Omental fat pad (tissue), 4 donors: ENCODE measurements around the gene SMTNL2. TPM values are rescaled to one million over a fixed set of nuclear protein-coding genes. Genes with fewer than 3 reads are reported as not detected.
A peak's percentile ranks its signal among the peaks of the same experiment; 100 is the strongest.

Experiments
- ATAC-seq: fragments of 150-250 bp; one replicate; pipeline ENCODE4 v1.9.1; 2016; ENCODE audit warnings: mild to moderate bottlenecking, moderate library complexity; ENCODE audit not compliant: low FRiP score
- DNase-seq: peaks from one replicate; pipeline ENCODE4 v3.0.0-alpha.2; 2019; ENCODE audit warnings: low spot score
- total RNA-seq, 4 donors: library from RNA; depleted of rRNA; stranded (reverse); fragments of >200 nt; gene quantifications; one replicate each; pipeline ENCODE4 v1.1.0, GENCODE V29; 2016
- TF ChIP-seq, protein P1 (sequence below), 3 donors: fragments of 450-650 bp; IDR thresholded peaks; one replicate each; pipeline ENCODE4 v1.5.1; 2016 to 2017; ENCODE audit warnings: antibody characterized with exemption in 3 of 3, mild to moderate bottlenecking in 3 of 3, moderate library complexity in 2 of 3

Gene SMTNL2
- total RNA-seq, 4 donors from 2014 or later, result 2.8 to 14.2 (median 8.4) TPM

DNA sequence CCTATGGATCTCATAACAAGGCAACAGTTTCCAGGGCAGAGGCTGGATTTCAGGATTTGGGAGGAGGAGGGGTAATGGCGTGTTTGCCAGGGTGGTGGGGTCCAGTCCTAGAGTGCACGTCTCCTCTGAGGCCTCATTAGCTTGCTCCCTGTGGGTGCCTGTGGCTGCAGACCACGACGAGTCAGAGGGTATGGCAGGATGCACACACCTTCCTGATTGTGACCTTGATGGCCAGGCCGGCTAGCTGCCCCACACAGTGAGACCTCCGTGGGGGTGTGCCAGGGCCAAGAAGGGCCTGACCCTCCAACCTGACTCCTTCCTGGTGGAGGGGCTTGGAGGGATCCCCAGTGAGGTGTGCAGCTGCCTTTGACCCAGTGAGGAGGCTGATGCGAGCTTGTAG lies 4.0 kb upstream of the SMTNL2 start:
- DNase-seq (no peak), ATAC-seq (no peak)
- TF ChIP-seq, protein P1, sequence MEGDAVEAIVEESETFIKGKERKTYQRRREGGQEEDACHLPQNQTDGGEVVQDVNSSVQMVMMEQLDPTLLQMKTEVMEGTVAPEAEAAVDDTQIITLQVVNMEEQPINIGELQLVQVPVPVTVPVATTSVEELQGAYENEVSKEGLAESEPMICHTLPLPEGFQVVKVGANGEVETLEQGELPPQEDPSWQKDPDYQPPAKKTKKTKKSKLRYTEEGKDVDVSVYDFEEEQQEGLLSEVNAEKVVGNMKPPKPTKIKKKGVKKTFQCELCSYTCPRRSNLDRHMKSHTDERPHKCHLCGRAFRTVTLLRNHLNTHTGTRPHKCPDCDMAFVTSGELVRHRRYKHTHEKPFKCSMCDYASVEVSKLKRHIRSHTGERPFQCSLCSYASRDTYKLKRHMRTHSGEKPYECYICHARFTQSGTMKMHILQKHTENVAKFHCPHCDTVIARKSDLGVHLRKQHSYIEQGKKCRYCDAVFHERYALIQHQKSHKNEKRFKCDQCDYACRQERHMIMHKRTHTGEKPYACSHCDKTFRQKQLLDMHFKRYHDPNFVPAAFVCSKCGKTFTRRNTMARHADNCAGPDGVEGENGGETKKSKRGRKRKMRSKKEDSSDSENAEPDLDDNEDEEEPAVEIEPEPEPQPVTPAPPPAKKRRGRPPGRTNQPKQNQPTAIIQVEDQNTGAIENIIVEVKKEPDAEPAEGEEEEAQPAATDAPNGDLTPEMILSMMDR (IDR thresholded peaks at IDR 0.05), result no peak

DNA sequence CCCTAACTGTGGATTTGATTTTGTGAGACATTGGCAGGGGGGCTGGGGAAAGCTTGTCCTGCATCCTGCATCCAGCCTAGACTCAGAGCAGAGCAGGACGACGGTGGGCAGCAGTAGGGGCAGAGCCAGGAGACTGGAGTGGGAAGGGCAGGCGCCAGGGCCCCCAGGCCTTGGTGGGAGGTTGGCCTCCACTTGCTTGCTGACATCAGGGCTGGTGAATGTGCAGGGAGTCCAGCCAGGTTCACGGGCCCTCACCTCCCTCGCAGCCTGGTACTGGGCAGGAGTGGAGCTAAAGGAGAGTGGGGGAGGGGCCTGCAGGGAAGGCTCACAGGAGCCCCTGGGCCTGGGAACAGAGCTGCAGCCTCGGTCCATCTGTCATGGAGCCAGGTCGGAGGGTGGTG lies 2.2 kb upstream of the SMTNL2 start:
- no peak for DNase-seq
- ATAC-seq, result peak; percentile 46
- TF ChIP-seq, protein P1 (IDR thresholded peaks at IDR 0.05), result no peak

DNA sequence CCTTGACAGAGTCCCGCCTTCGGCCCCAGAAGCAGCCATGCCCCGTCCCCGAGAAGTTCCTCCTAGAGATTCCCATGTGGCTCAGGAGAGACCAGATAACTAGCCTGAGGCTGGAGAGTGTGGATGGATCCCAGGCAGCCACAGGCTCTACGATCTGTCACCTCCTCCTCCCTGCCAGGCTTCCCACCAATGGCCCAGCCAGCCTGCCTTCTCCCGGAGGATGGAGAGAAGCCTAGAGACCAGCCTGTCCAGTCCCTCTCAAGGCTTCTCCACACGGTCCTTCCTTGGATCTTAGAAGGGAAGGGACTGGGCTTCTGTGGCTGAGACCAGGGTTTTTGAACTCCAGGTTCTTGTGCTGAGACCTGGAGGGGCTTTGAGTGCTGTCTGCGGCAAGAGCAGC lies 1.6 kb upstream of the SMTNL2 start:
- no peak for ATAC-seq
- TF ChIP-seq, protein P1 (IDR thresholded peaks at IDR 0.05), result no peak
- DNase-seq, result no peak

DNA sequence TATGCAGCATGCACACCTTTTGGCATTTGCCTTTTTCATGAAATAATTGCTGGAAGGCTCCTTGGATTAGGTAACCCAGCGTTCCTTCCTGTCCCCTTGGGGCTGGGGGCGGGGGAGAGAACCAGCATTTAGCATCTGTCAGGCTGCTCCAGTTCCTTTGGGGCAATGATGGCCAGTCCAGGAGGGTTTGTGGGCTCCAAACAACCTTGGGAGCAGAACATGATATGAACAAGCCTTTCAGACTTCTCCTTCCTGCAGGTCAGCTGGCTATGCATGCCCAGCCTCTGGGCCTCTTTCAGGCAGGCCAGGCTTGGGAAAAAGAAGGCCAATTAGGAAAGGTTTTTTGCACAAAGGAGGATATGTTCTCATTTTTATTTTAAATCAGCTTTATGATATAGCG lies 1.1 kb upstream of the SMTNL2 start:
- DNase-seq (no peak), ATAC-seq (no peak)
- TF ChIP-seq, protein P1 (IDR thresholded peaks at IDR 0.05), result no peak

DNA sequence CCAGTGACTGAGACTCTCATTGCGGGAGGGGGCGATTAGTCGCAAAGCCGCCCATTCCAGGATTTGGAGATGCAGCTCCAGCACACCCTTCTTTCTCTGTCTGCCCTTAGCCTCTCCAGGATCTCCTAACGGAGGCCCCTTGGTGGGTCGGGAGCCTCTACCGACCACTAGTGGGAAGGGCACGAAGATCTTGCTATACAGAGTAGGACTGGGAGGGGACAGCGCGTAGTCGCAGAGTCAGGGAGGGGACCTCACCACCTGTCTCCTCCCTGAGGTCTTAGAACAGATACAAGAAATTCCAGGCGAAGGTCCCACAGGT lies 588 bp upstream of the SMTNL2 start:
- TF ChIP-seq, protein P1 (IDR thresholded peaks at IDR 0.05), result no peak
- peak; percentile 35 for ATAC-seq
- no peak for DNase-seq

DNA sequence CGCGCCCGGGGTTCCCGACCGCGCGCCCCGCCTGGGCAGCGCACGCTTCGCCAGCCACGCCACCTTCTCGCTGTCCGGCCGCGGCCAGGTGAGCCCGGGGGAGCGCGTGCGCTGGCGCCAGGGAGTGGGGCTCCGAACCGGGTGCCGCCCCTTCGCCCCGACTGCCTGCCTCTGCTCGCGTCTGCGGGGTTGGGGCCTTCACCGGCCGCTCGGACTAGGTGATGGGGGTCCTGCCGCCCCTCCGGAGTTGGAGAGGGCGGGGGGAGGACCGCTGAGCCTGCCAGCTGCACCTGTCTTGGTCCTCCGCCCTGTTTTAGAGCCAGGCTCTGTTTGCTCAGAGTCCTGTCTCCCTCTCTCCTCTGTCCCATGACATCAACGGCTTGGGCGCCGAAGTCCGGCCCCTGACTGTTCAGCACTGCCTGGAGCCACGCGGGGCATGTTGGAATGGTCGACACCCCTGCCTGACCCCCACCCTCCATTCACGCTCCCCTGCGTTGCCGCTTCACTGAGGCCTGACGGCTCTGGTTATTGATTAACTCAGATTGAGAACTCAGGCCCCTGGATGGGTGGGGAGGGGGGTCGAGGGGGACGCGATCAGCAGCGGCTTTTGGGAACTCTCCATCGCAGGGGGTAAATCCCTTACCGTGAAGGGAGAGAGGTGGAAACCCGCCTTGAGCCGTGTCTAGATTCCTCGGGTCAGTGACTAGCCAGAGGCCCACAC lies 748 bp downstream of the SMTNL2 start:
- TF ChIP-seq, protein P1 (IDR thresholded peaks at IDR 0.05), result no peak
- no peak for ATAC-seq
- no peak for DNase-seq

DNA sequence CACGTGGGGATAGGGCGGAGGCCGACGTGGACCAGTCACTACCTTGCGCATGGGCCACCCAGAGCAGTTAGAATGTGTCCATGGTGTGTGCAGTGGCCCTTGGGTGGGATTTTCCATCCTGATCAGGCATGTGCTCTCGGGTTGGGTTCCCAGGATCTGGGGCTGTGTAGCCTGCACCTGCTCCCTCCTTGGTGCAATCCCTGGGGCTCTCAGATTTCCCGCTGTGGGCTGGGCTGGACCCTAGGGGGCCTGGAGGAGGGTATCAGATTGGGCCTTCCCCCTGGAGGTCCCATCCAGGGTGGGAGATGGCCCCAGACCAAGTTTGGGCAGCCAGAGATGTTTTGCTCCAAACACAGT lies 1.3 kb downstream of the SMTNL2 start:
- TF ChIP-seq, protein P1 (IDR thresholded peaks at IDR 0.05), result no peak
- ATAC-seq (peak; percentile 26), DNase-seq (no peak)
